ENCODE data around the gene PYCR2.
"Not testable (repeated sequence)": the region's sequence is repeated elsewhere in the genome, so short reads cannot be mapped to it uniquely, and the experiment has no call there.

The PYCR2 gene

DNA sequence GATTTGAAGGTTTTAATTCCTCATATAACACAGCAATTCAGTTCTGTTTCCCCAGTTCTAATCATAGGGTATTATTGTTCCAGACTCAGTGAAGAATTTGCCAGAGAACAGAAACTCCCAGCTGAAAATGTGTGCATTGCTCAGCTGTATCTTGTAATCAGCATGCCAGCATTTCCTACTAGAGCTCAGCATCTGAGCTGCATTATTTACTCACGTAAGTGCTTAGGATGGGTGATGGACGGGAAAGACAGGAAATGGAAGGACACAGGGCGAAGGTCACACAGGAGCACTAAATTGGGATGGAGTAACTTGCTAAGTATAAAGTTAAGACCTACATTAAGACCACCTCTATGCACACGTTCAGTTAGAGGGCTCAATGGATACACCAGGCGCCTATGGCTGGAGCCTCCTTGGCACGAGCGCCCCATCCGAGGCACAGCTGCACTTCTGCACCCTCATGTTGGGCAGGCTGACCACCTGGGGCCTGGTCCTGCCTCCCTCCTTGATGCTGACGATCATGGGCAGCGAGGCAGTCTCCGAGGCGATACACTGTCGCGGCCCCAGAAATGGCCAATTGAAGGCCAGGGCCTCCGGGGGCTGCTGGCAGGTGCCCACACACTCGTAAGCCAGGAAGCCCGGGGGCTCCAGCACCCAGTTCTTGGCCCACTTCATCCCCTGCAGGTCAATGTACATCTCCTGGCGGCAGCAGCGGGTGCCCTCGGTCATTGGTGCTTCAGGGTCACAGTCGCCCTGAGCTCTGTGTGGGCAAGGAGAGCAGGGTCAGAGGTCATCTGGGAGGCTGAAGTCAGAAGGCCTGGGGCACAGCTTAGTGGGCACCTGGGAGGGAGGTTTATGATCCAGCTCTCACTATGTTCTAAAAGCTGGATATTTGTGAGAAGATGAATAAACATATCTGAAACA is 13.3 kb upstream of the PYCR2 start:
- DNase-seq (ENCODE audit: insufficient read length, low spot score) (no peak), FAIRE-seq (no peak)
- no peak for TF ChIP-seq POLR2A (IDR thresholded peaks at IDR 0.05; ENCODE audit: low read depth, low read length)

DNA sequence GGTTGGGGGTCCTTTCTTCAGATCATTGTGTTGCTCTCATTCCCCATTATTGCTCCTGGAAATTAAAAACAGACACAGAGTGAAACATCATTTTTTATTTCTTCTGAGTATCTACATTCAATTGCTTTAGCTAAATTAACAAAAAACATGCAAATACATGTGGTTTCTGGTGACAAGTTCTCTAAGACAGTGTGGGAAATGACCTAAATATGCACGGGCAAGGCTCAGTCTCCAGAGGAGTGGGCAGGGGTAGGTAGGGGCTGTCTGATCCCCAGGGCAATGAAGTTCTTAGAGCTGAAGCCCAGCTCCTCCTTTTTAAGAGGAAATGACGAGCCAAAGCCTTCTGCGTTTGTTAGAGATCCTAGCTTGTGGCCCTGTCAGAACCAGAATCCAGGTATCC is 12.5 kb upstream of the PYCR2 start:
- no peak for TF ChIP-seq POLR2A (IDR thresholded peaks at IDR 0.05; ENCODE audit: low read depth, low read length)
- FAIRE-seq (no peak), DNase-seq (ENCODE audit: insufficient read length, low spot score) (no peak)

DNA sequence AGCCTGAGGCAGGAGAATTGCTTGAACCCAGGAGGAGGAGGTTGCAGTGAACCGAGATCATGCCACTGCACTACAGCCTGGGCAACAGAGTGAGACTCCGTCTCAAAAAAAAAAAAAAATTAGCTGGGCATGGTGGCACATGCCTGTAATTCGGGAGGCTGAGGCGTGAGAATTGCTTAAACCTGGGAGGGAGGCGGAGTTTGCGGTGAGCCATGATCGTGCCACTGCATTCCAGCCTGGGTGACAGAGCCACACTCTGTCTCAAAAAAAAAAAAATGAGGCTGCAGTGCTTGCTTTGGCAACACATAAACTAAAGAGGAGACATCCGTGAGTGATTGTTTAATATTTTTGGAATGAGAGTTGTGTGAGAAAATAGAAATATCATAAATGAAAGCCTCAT is 12.0 kb upstream of the PYCR2 start:
- DNase-seq (ENCODE audit: insufficient read length, low spot score); FAIRE-seq: not testable (repeated sequence)

DNA sequence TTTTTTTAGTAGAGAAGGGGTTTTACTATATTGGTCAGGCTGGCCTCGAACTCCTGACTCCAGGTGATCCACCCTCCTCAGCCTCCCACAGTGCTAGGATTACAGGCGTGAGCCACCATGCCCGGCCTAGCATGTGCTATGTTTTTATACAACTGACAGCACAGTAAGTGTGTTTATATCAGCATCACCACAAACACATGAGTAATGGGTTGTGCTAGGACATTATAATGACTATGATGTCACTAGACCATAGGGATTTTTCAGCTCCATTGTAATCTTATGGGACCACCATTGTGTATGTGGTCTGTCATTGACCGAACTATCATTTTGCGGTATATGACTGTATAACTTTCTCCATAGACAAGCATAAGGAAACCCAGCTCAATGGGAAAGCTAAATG is 10.7 kb upstream of the PYCR2 start:
- DNase-seq (ENCODE audit: insufficient read length, low spot score) (no peak), FAIRE-seq (no peak)
- TF ChIP-seq POLR2A (IDR thresholded peaks at IDR 0.05; ENCODE audit: low read depth, low read length): no peak

DNA sequence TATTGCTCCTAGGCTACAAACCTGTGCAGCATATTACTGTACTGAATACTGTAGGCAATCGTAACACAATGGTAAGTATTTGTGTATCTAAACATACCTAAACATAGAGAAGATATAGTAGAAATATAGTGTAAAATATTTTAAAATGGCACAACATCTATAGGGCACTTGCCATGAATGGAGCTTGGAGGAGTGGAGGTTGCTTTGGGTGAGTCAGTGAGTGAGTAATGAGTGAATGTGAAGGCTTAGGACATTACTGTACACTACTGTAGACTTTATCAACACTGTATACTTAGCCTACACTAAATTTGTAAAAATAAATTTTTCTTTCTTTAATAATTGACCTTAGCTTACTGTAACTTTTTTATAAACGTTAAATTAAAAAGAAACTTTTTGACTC is 9.0 kb upstream of the PYCR2 start:
- no peak for TF ChIP-seq POLR2A (IDR thresholded peaks at IDR 0.05; ENCODE audit: low read depth, low read length)
- no peak for FAIRE-seq
- no peak for DNase-seq (ENCODE audit: insufficient read length, low spot score)

DNA sequence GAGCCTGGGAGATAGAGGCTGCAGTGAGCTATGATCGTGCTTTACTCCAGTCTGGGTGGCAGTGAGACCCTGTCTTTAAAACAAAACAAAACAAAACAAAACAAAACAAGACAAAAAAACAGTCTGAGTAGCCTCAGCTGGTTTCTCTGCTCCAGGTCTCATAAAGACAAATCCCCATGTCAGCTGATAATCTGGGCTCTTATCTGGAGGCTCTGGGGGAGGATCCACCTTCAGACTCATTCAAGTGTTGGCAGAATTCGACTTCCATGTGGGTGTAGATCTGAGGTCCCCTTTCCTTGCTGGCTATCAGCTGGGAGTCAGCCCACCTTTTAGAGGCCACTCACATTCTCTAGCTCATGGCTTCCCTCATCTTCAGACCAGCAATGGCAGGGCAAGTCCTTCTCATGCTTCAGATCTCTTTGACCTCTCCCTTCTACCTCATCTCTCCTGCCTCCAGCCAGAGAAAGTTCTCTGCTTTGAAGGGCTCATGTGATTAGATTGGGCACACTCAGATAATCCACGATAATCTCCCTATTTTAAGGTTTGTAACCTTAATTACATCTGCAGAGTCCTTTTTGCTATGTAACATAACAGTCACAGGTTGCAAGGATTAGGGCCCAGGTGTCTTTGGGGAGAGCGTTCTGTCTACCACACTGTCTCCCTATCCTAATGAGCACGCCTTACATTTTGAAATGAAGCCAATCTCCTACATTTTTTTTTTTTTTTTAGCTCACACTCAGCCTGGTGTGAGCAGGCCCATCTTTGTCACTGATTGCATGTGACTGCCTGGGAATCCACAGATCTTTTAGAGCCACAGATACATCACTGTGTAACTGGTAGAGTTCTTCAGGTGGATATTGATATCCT is 7.5 kb upstream of the PYCR2 start:
- FAIRE-seq (no peak), DNase-seq (ENCODE audit: insufficient read length, low spot score) (no peak)
- TF ChIP-seq POLR2A (IDR thresholded peaks at IDR 0.05; ENCODE audit: low read depth, low read length): no peak

DNA sequence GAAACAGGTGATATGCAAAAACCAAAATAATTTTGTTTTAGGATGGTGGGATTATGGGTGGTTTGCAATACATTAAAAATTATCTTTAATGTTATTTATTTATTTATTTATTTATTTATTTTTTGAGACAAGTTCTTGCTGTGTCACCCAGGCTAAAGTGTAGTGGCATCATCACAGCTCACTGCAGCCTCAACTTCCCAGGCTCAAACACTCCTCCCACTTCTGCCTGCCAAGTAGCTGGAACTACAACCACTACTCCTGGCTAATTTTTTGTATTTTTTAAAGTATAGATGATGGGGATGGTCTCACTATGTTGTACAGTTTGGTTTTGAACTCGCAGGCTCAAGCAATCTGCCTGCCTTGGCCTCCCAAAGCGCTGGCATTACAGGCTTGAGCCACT is 6.5 kb upstream of the PYCR2 start:
- no peak for TF ChIP-seq POLR2A (IDR thresholded peaks at IDR 0.05; ENCODE audit: low read depth, low read length)
- no peak for FAIRE-seq
- DNase-seq (ENCODE audit: insufficient read length, low spot score): no peak

DNA sequence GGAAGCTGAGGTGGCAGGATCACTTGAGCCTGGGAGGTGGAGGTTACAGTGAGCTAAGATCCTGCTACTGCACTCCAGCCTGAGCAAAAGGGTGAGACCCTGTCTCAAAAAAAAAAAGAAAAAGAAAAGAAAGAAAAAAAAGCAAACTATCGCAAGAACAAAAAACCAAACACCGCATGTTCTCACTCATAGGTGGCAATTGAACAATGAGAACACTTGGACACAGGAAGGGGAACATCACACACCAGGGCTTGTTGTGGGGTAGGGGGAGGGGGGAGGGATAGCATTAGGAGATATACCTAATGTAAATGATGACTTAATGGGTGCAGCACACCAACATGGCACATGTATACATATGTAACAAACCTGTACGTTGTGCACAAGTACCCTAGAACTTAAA is 5.4 kb upstream of the PYCR2 start:
- DNase-seq (ENCODE audit: insufficient read length, low spot score); FAIRE-seq: not testable (repeated sequence)

DNA sequence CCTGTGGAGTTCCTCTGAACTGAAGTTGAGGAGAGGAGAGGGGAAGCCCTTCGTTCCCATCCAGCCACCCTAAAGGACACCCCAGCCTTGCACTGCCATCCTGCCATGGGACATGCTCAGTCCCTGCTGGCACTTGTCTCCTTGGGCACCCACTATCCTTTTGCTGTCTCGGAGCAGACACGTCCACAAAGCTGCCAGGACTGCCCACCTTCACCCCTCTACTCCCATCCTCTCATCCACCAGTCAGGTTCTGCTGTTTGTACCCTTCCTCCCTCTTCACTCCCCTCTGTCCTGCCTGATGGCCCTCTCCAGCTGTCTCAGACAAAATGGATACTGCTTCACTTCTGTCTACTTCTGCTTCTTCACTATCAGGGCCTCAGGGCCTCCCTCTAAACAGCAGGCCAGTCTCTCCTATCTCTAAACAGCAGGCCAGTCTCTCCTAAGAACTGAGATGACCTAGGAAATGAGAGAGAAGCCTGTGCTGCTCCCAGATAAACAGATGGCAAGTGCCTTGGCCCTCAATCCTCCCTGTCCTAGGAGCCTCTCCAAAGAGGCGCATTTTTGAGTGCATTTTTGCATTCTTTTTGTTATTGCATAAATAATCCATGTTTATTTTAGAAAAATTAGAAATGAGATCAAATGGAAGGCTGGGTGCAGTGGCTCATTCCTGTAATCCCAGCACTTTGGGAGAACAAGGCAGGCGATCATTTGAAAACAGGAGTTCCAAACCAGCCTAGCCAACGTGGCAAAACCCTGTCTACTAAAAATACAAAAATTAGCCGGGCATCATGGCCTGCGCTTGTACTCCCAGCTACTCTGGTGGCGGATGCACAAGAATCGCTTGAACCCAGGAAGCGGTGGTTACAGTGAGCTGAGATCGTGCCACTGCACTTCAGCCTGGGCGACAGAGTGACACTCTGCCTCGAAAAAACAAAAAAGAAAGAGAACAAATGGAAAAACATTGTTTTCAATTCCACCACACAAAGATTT is 4.4 kb upstream of the PYCR2 start:
- DNase-seq (ENCODE audit: insufficient read length, low spot score): no peak
- FAIRE-seq: no peak
- TF ChIP-seq POLR2A (IDR thresholded peaks at IDR 0.05; ENCODE audit: low read depth, low read length): no peak

DNA sequence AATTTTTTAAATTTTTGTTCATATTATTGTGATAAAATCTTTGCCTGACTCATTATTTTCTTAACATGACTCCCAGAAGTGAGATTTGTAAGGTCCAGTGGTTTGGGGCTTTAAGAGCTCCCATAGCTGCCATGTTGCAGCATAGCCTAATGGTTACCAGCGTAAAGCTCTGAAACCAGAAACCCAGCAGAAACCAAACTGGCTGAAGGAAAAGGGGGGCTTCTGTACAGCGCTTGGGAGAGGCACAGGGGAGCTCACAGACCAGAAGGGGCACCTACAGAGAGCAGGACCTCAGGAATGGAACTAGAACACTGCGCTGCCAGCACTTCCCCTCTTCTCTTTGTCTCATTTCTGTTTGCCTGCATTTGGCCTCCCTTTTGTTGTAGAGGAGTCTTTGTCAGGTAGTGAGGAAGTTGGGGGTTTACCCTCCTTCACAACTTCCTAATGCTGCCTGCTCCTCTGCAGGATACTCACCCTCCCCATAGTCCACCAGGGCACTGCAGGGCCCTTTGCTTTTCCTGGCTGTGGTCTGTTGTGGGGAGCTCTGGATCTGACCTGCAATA is 2.6 kb upstream of the PYCR2 start:
- no peak for TF ChIP-seq POLR2A (IDR thresholded peaks at IDR 0.05; ENCODE audit: low read depth, low read length)
- FAIRE-seq (no peak), DNase-seq (ENCODE audit: insufficient read length, low spot score) (no peak)

DNA sequence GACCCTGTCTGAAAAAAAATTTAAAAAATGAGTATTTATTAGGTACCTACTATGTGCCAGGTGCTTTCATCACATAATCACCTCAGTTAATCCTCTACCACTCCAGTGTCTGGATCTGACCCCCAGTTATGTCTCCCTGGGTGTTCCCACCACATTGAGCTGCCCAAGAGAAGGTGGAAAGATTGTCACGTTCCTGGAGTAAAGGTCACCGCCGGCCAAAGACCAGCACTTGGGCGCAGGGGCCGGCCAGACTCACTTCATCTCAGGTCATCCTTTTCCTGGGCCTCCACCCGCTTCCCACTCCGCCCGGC is 714 bp downstream of the PYCR2 start:
- FAIRE-seq: no peak
- TF ChIP-seq POLR2A (IDR thresholded peaks at IDR 0.05; ENCODE audit: low read depth, low read length): no peak
- no peak for DNase-seq (ENCODE audit: insufficient read length, low spot score)

DNA sequence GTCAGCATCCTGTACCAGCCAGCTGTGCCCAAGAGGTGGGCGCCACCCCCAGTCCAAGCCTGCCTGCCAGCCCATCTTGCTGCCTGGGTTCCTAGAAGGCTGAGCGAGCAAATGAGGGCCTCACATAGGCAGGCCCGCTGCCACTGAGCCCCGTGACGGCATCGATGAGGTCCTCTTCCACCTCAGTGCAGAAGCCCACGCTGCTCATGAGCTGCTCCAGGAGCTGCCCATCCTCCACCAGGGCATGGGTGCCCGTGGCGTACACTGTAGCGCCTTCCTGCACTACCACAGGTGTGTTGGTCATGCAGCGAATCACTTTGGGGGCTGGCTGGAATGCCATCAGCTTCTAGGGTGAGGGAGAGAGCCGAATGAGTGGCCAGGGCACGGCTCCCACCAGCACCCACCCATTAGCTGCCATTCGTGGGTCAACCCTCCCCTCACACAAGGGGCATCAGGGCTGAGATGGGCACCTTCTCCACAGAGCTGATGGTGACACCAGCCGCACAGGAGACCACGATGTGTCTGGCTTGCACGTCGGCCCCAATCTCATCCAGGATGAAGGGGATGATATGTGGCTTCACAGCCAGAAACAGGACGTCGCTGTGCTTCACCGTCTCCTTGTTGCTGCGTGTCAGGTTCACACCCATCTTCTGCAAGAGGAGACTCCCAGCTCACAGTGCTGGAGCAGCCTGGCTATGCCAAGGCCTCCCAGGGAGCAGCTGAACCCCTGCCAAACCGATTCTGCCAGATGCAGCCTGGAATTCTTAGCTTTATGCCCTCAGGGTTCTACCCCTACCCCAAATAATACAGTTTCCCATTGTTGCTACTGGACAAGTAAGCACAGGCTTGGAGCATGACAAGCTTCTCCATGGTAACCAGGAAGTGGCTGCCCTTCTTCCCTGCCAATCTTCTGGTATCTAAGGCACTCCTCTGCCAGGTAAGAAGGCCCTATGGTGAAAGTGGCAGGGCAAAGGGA is 2.0 kb downstream of the PYCR2 start:
- no peak for FAIRE-seq
- TF ChIP-seq POLR2A (IDR thresholded peaks at IDR 0.05; ENCODE audit: low read depth, low read length): no peak
- no peak for DNase-seq (ENCODE audit: insufficient read length, low spot score)

All from H54 (cell line).